NCI-H1417 treated with DMSO at 0.1 percent for 48 hours (cell line): Measurements from ENCODE around the gene NLN.
"Not testable (repeated sequence)": the region's sequence is repeated elsewhere in the genome, so short reads cannot be mapped to it uniquely, and the experiment has no call there.

Experiments used
- DNase-seq: peaks from one replicate; lab custom pipeline; 2025; lab: John Stamatoyannopoulos, UW

The NLN gene

GRCh38 chr5:65832603-65833228 is 110.7 kb downstream of the NLN start:
- DNase-seq: no peak

- no peak for DNase-seq
These were observed 111.8 kb downstream of the NLN start for GRCh38 chr5:65833780-65834179.

- DNase-seq: no peak
These were observed 112.3 kb downstream of the NLN start for GRCh38 chr5:65834306-65834705.

GRCh38 chr5:65835191-65835590 is 113.2 kb downstream of the NLN start:
- no peak for DNase-seq

- DNase-seq: no peak
These were observed 115.1 kb downstream of the NLN start for GRCh38 chr5:65837139-65837538.

- DNase-seq: not testable (repeated sequence)
These were observed 117.2 kb downstream of the NLN start for GRCh38 chr5:65839170-65839569.

GRCh38 chr5:65840071-65840470 is 118.1 kb downstream of the NLN start:
- DNase-seq: no peak

GRCh38 chr5:65844763-65845162 is 122.8 kb downstream of the NLN start:
- DNase-seq: not testable (repeated sequence)

- no peak for DNase-seq
These were observed 124.1 kb downstream of the NLN start for GRCh38 chr5:65846101-65846500.

GRCh38 chr5:65847019-65847418 is 125.0 kb downstream of the NLN start:
- DNase-seq: not testable (repeated sequence)

GRCh38 chr5:65849918-65850317 is 127.9 kb downstream of the NLN start:
- DNase-seq: not testable (repeated sequence)

GRCh38 chr5:65854925-65855324 is 132.9 kb downstream of the NLN start:
- DNase-seq: no peak

GRCh38 chr5:65855766-65856315 is 133.8 kb downstream of the NLN start:
- DNase-seq: no peak

GRCh38 chr5:65856520-65856919 is 134.5 kb downstream of the NLN start:
- no peak for DNase-seq

- DNase-seq: no peak
These were observed 136.3 kb downstream of the NLN start for GRCh38 chr5:65858316-65858715.

- no peak for DNase-seq
These were observed 139.8 kb downstream of the NLN start for GRCh38 chr5:65861830-65862241.

GRCh38 chr5:65862384-65862783 is 140.4 kb downstream of the NLN start:
- no peak for DNase-seq

GRCh38 chr5:65863747-65864146 is 141.7 kb downstream of the NLN start:
- no peak for DNase-seq

- no peak for DNase-seq
These were observed 145.0 kb downstream of the NLN start for GRCh38 chr5:65866837-65867521.

GRCh38 chr5:65867542-65868195 is 145.7 kb downstream of the NLN start:
- DNase-seq: no peak

GRCh38 chr5:65868509-65868908 is 146.5 kb downstream of the NLN start:
- DNase-seq: no peak

GRCh38 chr5:65871182-65871581 is 149.2 kb downstream of the NLN start:
- no peak for DNase-seq

GRCh38 chr5:65871776-65872175 is 149.8 kb downstream of the NLN start:
- DNase-seq: not testable (repeated sequence)
